Liver (tissue), 9 donors: Measurements from ENCODE around the gene LRP5. TPM values are rescaled to one million over a fixed set of nuclear protein-coding genes. Genes with fewer than 3 reads are reported as not detected.
"Not testable (repeated sequence)": the region's sequence is repeated elsewhere in the genome, so short reads cannot be mapped to it uniquely, and the experiment has no call there.

Experiments
- DNase-seq: peaks from one replicate; pipeline ENCODE4 v3.0.0-alpha.2; 2017; ENCODE audit warnings: low spot score
- H3K27ac ChIP-seq, 2 donors: one replicate each; pipeline ENCODE4 v1.7.0; 2013; ENCODE audit warnings: inconsistent platforms in 2 of 2, low read length in 2 of 2, control low read depth in 1 of 2, low read depth in 1 of 2, mild to moderate bottlenecking in 1 of 2
- H3K27me3 ChIP-seq, 4 donors: one replicate each; pipeline versions ENCODE4 v1.6.1 to v1.7.0; 2013; ENCODE audit warnings: low read length in 3 of 4, inconsistent platforms in 1 of 4, mild to moderate bottlenecking in 1 of 4, moderate library complexity in 1 of 4; ENCODE audit not compliant: control insufficient read depth in 4 of 4, insufficient read depth in 4 of 4
- H3K36me3 ChIP-seq, 4 donors: one replicate each; pipeline versions ENCODE4 v1.6.1 to v1.7.0; 2013; ENCODE audit warnings: low read length in 3 of 4, mild to moderate bottlenecking in 3 of 4, low read depth in 1 of 4, moderate library complexity in 1 of 4; ENCODE audit not compliant: control insufficient read depth in 4 of 4, insufficient read depth in 3 of 4
- H3K4me1 ChIP-seq, 4 donors: one replicate each; pipeline versions ENCODE4 v1.6.1 to v1.7.0; 2013; ENCODE audit warnings: low read length in 3 of 4, mild to moderate bottlenecking in 3 of 4, moderate library complexity in 1 of 4; ENCODE audit not compliant: control insufficient read depth in 4 of 4, insufficient read depth in 4 of 4
- H3K4me3 ChIP-seq, 3 donors: one replicate each; pipeline versions ENCODE4 v1.6.1 to v1.7.0; 2013; ENCODE audit warnings: low read length in 3 of 3, control low read depth in 1 of 3, low read depth in 1 of 3, mild to moderate bottlenecking in 1 of 3
- H3K9ac ChIP-seq, 2 donors: one replicate each; pipeline ENCODE4 v1.7.0; 2013; ENCODE audit warnings: low read length in 2 of 2, mild to moderate bottlenecking in 2 of 2, moderate library complexity in 2 of 2, control low read depth in 1 of 2, low read depth in 1 of 2
- H3K9me3 ChIP-seq, 4 donors: one replicate each; pipeline versions ENCODE4 v1.6.1 to v1.7.0; 2013; ENCODE audit warnings: low read length in 3 of 4; ENCODE audit not compliant: control insufficient read depth in 4 of 4
- ATF3 ChIP-seq: IDR thresholded peaks from 2 replicates; pipeline ENCODE4 v1.6.1; 2016; ENCODE audit warnings: antibody characterized with exemption
- CTCF ChIP-seq: fragments of 150-350 bp; IDR thresholded peaks from 2 replicates; pipeline ENCODE4 v1.5.1; 2017; ENCODE audit warnings: improper control_type of control experiment, low read depth, low read length; ENCODE audit not compliant: missing input control
- EGR1 ChIP-seq, 2 donors: IDR thresholded peaks; 2 replicates each; pipeline ENCODE4 v1.6.1; 2016 to 2018; ENCODE audit warnings: antibody characterized with exemption in 2 of 2, low read depth in 2 of 2
- FOXA1 ChIP-seq: IDR thresholded peaks from 2 replicates; pipeline ENCODE4 v1.6.1; 2016; ENCODE audit warnings: antibody characterized with exemption
- FOXA2 ChIP-seq: IDR thresholded peaks from 2 replicates; pipeline ENCODE4 v1.6.1; 2016; ENCODE audit warnings: antibody characterized with exemption
- GABPA ChIP-seq, 2 donors: IDR thresholded peaks in 1 of 2; conservative IDR thresholded peaks in 1 of 2; 2 replicates each; pipeline ENCODE4 v1.6.1; 2016; ENCODE audit warnings: antibody characterized with exemption in 2 of 2, mild to moderate bottlenecking in 1 of 2, moderate library complexity in 1 of 2
- HNF4A ChIP-seq, 2 donors: conservative IDR thresholded peaks; 2 replicates each; pipeline ENCODE4 v1.6.1; 2016; ENCODE audit warnings: antibody characterized with exemption in 2 of 2, mild to moderate bottlenecking in 2 of 2
- HNF4G ChIP-seq: IDR thresholded peaks from 2 replicates; pipeline ENCODE4 v1.6.1; 2016; ENCODE audit warnings: antibody characterized with exemption
- MAX ChIP-seq: IDR thresholded peaks from 2 replicates; pipeline ENCODE4 v1.6.1; 2016; ENCODE audit warnings: antibody characterized with exemption
- RAD21 ChIP-seq, 2 donors: IDR thresholded peaks; 2 replicates each; pipeline ENCODE4 v1.6.1; 2016; ENCODE audit warnings: antibody characterized with exemption in 2 of 2, mild to moderate bottlenecking in 2 of 2
- REST ChIP-seq: IDR thresholded peaks from 2 replicates; pipeline ENCODE4 v1.6.1; 2016; ENCODE audit warnings: antibody characterized with exemption, mild to moderate bottlenecking
- RXRA ChIP-seq, 2 donors: IDR thresholded peaks; 2 replicates each; pipeline ENCODE4 v1.6.1; 2017 to 2018; ENCODE audit warnings: antibody characterized with exemption in 2 of 2, mild to moderate bottlenecking in 1 of 2
- TAF1 ChIP-seq: conservative IDR thresholded peaks from 2 replicates; pipeline ENCODE4 v1.6.1; 2016; ENCODE audit warnings: antibody characterized with exemption, mild to moderate bottlenecking
- YY1 ChIP-seq: IDR thresholded peaks from 2 replicates; pipeline ENCODE4 v1.6.1; 2016; ENCODE audit warnings: antibody characterized with exemption, mild to moderate bottlenecking
- WGBS: extraction: QIAGEN DNeasy Blood & Tissue Kit; methylation state at CpG from one replicate; pipeline ENCODE4 v1.1.7; 2013; 5-methylcytosine and 5-hydroxymethylcytosine counted together
- polyA plus RNA-seq, 2 donors: library from polyadenylated mRNA; stranded (reverse) in 1 of 2; unstranded in 1 of 2; fragments of 200-250 nt in 1 of 2; fragments of >200 nt in 1 of 2; fragmentation: Nextera tagmentation in 1 of 2; extraction: Ambion mirVana in 1 of 2; gene quantifications; one replicate each; pipeline versions ENCODE4 v1.2.1 to v1.2.3, GENCODE V29; 2013 to 2015
- total RNA-seq, 2 donors: library from RNA; depleted of rRNA; stranded (reverse); fragments of >200 nt; gene quantifications; one replicate each; pipeline ENCODE4 v1.2.3, GENCODE V29; 2014
- TF ChIP-seq, protein P1 (sequence below): IDR thresholded peaks from 2 replicates; pipeline ENCODE4 v1.6.1; 2016; ENCODE audit warnings: antibody characterized with exemption
- donor health status: healthy.
- donor health status: healthy.
- donor health status: healthy.
- donor health status: healthy.
- donor health status: healthy.

Gene LRP5
- total and polyA plus RNA-seq, 4 donors: 48.9 to 99.3 (median 71.3) TPM

- no peak for DNase-seq
- no peak overlapping the region for H3K9ac ChIP-seq
- 96% methylated on average over 14 of the region's 14 CpGs for WGBS
These were observed 29.5 kb upstream of the LRP5 start for GRCh38 chr11:68282861-68283230.

DNA sequence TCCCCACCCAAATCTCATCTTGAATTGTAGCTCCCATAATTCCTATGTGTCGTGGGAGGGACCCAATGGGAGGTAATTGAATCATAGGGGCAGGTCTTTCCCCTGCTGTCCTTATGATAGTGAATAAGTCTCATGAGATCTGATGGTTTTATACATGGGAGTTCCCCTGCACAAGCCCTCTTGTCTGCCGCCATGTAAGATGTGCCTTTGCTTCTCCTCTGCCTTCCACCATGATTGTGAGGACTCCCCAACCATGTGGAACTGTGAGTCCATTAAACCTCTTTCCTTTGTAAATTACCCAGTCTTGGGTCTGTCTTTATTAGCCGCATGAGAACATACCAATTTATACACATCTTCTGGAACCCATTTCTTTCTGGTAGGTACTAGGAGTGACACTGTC lies 27.8 kb upstream of the LRP5 start:
- H3K9ac ChIP-seq, H3K36me3 ChIP-seq, H3K27me3 ChIP-seq, H3K4me1 ChIP-seq, H3K4me3 ChIP-seq, H3K9me3 ChIP-seq, DNase-seq, H3K27ac ChIP-seq: not testable (repeated sequence)
- WGBS: 98% methylated on average over 3 of the region's 3 CpGs

More at GRCh38 chr11:68282861-68283230, 29.5 kb upstream of the LRP5 start:
- H3K4me3 ChIP-seq: no peak overlapping the region
- H3K4me1 ChIP-seq: no peaks in the 10 kb centered on the region
- no peaks in the 10 kb centered on the region for H3K27me3 ChIP-seq
- TF ChIP-seq HNF4A (conservative IDR thresholded peaks at IDR 0.05) (no peak), YY1 (no peak), RXRA (IDR thresholded peaks at IDR 0.05) (no peak), MAX (no peak), TAF1 (no peak), RAD21 (IDR thresholded peaks at IDR 0.05) (no peak), FOXA2 (no peak)
- H3K27ac ChIP-seq: no peak overlapping the region
- H3K36me3 ChIP-seq: no peaks in the 10 kb centered on the region
- no peaks in the 10 kb centered on the region for H3K9me3 ChIP-seq

GRCh38 chr11:68287419-68287818 lies 25.0 kb upstream of the LRP5 start:
- Histone ChIP-seq H3K36me3 (no peaks in the 10 kb centered on the region), H3K27ac (no peak overlapping the region), H3K9me3 (no peaks in the 10 kb centered on the region), H3K9ac (no peak overlapping the region), H3K4me3 (no peak overlapping the region), H3K27me3 (no peaks in the 10 kb centered on the region), H3K4me1 (no peaks in the 10 kb centered on the region)
- no peak for DNase-seq
- TF ChIP-seq REST (no peak), MAX (no peak), FOXA2 (no peak), TAF1 (no peak), CTCF (no peak), GABPA (IDR thresholded peaks at IDR 0.05 in 1 of 2, conservative IDR thresholded peaks at IDR 0.05 in 1 of 2) (no peak), FOXA1 (no peak), HNF4A (conservative IDR thresholded peaks at IDR 0.05) (no peak), RAD21 (IDR thresholded peaks at IDR 0.05) (no peak), ATF3 (no peak), EGR1 (IDR thresholded peaks at IDR 0.05; ENCODE audit: low read depth in 2 of 2) (no peak), HNF4G (no peak)
- TF ChIP-seq, protein P1, sequence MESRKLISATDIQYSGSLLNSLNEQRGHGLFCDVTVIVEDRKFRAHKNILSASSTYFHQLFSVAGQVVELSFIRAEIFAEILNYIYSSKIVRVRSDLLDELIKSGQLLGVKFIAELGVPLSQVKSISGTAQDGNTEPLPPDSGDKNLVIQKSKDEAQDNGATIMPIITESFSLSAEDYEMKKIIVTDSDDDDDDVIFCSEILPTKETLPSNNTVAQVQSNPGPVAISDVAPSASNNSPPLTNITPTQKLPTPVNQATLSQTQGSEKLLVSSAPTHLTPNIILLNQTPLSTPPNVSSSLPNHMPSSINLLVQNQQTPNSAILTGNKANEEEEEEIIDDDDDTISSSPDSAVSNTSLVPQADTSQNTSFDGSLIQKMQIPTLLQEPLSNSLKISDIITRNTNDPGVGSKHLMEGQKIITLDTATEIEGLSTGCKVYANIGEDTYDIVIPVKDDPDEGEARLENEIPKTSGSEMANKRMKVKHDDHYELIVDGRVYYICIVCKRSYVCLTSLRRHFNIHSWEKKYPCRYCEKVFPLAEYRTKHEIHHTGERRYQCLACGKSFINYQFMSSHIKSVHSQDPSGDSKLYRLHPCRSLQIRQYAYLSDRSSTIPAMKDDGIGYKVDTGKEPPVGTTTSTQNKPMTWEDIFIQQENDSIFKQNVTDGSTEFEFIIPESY: no peak
- WGBS: 82% methylated on average over 8 of the region's 8 CpGs
